GM12874 (cell line): ENCODE data around the gene ERC2.

Experiments used
- TF ChIP-seq, protein P1 (sequence below): IDR thresholded peaks from 2 replicates; pipeline ENCODE4 v1.5.1; 2011; ENCODE audit warnings: low read depth, mild to moderate bottlenecking, control low read depth, low read length, moderate library complexity; ENCODE audit not compliant: insufficient read depth

The ERC2 gene

DNA sequence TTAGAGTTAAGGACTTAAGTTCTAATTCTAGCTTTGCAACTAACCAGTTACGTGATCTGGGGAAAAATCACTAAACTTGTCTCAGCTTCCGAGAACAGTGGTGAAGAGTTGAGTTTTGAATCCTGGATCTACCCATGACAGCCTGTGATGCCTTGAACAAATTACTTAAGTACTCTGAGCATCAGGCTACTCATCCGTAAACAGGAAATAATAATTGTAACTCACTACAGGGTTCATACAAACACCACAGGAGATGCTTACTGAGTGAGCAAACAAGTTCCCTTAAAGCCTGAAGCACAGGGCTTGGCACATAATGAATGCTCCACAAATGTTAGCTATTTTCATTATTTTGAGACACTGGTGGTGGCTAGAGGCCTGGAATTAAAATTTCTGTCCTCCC, 158.8 kb downstream of the ERC2 start:
- TF ChIP-seq, protein P1, sequence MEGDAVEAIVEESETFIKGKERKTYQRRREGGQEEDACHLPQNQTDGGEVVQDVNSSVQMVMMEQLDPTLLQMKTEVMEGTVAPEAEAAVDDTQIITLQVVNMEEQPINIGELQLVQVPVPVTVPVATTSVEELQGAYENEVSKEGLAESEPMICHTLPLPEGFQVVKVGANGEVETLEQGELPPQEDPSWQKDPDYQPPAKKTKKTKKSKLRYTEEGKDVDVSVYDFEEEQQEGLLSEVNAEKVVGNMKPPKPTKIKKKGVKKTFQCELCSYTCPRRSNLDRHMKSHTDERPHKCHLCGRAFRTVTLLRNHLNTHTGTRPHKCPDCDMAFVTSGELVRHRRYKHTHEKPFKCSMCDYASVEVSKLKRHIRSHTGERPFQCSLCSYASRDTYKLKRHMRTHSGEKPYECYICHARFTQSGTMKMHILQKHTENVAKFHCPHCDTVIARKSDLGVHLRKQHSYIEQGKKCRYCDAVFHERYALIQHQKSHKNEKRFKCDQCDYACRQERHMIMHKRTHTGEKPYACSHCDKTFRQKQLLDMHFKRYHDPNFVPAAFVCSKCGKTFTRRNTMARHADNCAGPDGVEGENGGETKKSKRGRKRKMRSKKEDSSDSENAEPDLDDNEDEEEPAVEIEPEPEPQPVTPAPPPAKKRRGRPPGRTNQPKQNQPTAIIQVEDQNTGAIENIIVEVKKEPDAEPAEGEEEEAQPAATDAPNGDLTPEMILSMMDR: no peak

DNA sequence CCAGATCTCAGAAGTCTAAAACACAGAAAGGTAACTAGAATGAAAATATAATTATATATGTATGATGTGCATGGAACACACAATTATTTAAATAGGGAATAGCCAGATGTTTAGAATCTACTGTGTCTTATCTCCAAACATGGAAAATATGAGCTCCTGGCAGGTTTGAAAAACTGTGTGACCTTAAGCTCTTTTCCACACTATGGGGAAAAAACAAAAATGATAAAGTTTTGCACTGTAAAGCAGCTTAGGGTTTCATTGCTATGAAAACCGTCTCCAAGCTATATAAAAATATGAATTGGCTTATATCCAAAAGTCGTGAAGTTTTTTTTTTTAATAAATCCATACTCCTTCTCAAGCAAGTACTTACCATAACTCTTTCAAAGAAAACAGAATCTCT, 159.8 kb downstream of the ERC2 start:
- TF ChIP-seq, protein P1: no peak

GRCh38 chr3:56304069-56304468, 164.2 kb downstream of the ERC2 start:
- TF ChIP-seq, protein P1: no peak

- TF ChIP-seq, protein P1: peak; percentile 66
Observed at GRCh38 chr3:56303487-56303886, 164.8 kb downstream of the ERC2 start.

- TF ChIP-seq, protein P1: peak; percentile 37
Observed at GRCh38 chr3:56302417-56302816, 165.8 kb downstream of the ERC2 start.

GRCh38 chr3:56297281-56297840, 170.9 kb downstream of the ERC2 start:
- TF ChIP-seq, protein P1: no peak

DNA sequence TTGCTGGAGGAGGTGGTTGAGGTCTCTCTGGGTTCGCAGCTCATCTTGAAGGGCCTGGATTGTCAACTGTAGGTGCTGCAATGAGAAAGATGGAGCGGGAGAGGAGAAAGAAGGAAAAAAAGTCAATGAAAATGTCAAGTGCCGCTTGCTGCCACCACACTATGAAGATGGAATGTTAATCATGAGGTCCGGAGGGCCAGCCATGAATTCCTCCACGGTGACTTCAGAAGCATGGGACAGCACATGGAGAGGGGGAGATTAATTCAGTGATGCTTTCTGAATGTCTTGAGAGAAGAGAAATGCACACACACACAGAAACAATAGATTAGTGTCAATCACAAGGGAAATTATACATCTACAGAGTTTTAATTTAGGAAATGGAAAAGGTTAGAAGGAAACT, 171.9 kb downstream of the ERC2 start:
- TF ChIP-seq, protein P1: no peak

GRCh38 chr3:56295161-56295560, 173.1 kb downstream of the ERC2 start:
- TF ChIP-seq, protein P1: no peak
